ENCODE measurements around the gene CLK3. TPM values are rescaled to one million over a fixed set of nuclear protein-coding genes. Genes with fewer than 3 reads are reported as not detected.

Gene CLK3
- total and polyA plus RNA-seq, 2 of the 13 experiments (the other 11 are each of a cell fraction or from before 2014, with no cell fraction given): 41.5 to 82.0 TPM

DNA sequence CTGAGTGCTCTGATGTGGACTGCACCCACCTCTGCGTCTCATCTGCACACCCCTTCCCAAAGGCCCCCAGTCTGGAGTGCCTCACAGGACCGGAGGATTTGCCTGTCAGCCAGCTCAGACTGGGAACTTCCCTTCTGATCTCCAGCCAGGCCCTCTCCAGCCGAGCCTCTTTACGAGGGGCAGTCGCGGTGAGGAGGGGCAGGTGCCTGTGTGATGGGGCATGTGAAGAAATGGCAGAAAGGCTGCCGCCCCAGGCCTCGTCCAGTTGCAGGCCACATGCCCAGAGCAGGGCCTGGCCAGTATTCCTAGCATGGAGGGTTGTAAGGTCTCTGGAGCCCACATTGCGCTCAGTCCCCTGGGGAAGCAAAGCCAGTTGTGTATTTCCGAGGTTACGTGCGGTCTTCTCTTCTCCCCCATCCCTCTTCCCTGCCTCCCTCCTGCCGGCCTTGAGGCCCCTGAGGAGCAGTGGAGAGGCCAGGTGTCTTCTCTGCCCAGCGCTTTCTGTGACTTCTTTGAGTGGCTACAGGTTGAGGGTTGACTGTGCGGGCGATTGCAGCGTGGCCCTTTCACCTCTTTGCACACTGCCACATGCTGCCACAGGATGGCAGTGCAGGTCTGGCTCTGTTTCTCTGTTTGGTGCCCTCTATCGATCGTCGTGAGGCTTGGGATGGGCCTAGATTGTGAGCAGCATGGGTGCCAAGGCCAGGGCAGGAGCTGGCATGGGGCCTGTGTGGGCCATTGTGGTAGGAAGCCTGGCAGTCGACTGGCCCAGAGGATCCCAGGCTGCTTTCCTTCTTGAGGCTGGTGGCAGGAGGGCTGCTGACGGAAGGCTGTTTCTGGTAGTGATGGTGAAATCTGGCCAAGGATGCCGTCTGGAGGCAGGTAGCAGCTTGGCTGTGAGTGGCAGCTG, 5.3 kb downstream of the CLK3 start (continued):
- TF ChIP-seq ZNF646 (CRISPR knock-in tag; IDR thresholded peaks at IDR 0.05) (no peak), SRF (IDR thresholded peaks at IDR 0.05; ENCODE audit: low read depth, low read length) (no peak), GMEB1 (CRISPR knock-in tag; IDR thresholded peaks at IDR 0.05; ENCODE audit: borderline replicate concordance) (no peak), MED13 (CRISPR knock-in tag; IDR thresholded peaks at IDR 0.05) (no peak), ZNF205 (CRISPR knock-in tag; IDR thresholded peaks at IDR 0.05) (0 out of 2 replicates have a peak, but pooled peaks have one; percentile 34), HIC2 (CRISPR knock-in tag; IDR thresholded peaks at IDR 0.05; ENCODE audit: low read depth) (peak; percentile 72), JDP2 (CRISPR knock-in tag; IDR thresholded peaks at IDR 0.05; ENCODE audit: borderline replicate concordance) (no peak), MXI1 (IDR thresholded peaks at IDR 0.05; ENCODE audit: borderline replicate concordance, low read depth, low read length) (no peak; the same call in 2 of the 3 replicates), ZFP1 (CRISPR knock-in tag; IDR thresholded peaks at IDR 0.05) (no peak), THAP9 (CRISPR knock-in tag; IDR thresholded peaks at IDR 0.05; ENCODE audit: borderline replicate concordance) (no peak), ZNF468 (CRISPR knock-in tag; IDR thresholded peaks at IDR 0.05) (no peak)
- TF ChIP-seq, protein P1, sequence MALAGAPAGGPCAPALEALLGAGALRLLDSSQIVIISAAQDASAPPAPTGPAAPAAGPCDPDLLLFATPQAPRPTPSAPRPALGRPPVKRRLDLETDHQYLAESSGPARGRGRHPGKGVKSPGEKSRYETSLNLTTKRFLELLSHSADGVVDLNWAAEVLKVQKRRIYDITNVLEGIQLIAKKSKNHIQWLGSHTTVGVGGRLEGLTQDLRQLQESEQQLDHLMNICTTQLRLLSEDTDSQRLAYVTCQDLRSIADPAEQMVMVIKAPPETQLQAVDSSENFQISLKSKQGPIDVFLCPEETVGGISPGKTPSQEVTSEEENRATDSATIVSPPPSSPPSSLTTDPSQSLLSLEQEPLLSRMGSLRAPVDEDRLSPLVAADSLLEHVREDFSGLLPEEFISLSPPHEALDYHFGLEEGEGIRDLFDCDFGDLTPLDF (CRISPR knock-in tag; IDR thresholded peaks at IDR 0.05): no peak
